Measurements from ENCODE around the gene NUDT14.

Gene NUDT14

DNA sequence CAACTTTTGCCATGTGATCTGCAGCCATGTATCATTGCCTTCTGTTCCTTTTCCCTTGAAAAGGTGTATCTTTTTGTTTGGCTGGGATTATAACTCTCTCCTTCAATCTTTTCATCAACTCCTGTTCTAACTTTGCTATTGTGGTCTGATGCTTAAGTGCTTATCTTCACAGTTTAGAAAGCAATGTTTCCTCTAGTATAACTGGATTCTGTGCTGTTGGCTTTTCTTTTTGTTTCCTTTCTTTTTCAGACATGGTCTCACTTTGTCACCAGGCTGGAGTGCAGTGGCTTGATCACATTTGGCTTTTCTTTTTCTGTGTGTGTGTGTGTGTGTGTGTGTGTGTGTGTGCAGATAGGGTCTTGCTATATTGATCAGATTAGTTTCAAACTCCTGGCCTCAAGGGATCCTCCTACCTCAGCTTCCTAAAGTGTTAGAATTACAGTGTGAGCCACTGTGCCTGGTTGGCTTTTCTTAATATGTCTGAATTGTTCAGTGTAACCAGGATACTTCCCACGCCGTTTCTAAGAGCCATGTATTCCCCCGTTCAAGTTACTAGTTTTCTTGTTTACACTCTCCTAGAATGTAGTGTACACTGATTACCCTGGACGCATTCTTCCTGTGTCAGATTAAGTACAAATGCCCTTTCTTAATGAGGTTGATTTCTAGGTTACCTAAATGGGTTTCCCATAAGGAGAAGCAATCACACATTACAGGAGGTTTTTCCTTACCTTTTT is 48.0 kb downstream of the NUDT14 start:
- DNase-seq (ENCODE audit: low read depth) = no peak

DNA sequence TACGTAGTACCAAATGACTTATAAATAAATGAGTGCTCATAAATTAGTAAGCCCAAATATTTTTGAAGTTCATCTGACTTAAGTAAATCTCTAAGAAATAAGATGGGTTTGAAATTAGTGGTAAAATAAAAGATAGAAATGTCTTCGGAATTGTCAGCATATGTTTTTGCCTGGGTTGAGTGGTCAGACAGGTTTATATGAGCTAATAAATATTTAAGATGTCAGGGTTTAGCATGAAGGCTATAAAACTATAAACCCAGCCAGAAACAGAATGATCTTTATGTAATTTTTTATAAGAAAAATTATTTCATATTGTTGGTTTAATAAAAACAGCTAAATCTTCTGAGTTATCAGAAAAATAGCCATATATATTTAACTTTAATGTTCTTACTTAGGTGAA is 49.9 kb downstream of the NUDT14 start:
- DNase-seq (ENCODE audit: low read depth) = no peak

DNA sequence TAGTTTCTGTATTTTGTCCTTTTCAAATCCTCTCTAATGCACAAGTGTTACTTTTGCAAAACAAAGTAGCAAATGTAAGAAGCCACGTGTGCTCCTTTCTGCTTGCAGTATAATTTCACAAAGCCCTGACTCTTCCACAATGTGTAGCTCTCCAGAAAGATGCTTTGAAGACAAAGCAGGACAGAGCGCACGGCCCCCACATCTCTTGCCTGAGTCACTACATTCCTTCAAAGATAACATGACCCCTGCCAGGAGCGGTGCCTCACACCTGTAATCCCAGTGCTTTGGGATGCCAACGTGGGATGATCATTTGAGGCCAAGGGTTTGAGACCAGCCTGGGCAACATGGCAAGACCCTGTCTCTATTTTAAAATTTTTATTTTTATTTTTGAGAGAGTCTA is 53.1 kb downstream of the NUDT14 start:
- DNase-seq (ENCODE audit: low read depth) = no peak

DNA sequence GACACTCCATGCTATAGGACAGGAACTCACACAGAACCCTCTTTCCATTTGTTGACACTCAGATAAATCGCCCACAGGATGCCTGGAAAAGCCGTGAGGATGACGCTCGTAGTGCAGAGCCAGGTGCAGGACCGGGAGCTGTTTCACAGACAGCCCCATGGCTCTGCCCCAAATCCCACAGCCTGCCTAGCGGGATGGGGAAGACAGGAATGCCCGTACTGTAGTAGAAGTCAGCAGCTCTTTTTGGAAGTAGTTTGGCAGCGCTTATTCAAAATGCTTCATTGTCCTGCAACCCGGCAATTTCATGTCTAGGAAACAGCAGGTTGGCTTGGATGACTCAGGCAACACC is 54.2 kb downstream of the NUDT14 start:
- DNase-seq (ENCODE audit: low read depth) = no peak

DNA sequence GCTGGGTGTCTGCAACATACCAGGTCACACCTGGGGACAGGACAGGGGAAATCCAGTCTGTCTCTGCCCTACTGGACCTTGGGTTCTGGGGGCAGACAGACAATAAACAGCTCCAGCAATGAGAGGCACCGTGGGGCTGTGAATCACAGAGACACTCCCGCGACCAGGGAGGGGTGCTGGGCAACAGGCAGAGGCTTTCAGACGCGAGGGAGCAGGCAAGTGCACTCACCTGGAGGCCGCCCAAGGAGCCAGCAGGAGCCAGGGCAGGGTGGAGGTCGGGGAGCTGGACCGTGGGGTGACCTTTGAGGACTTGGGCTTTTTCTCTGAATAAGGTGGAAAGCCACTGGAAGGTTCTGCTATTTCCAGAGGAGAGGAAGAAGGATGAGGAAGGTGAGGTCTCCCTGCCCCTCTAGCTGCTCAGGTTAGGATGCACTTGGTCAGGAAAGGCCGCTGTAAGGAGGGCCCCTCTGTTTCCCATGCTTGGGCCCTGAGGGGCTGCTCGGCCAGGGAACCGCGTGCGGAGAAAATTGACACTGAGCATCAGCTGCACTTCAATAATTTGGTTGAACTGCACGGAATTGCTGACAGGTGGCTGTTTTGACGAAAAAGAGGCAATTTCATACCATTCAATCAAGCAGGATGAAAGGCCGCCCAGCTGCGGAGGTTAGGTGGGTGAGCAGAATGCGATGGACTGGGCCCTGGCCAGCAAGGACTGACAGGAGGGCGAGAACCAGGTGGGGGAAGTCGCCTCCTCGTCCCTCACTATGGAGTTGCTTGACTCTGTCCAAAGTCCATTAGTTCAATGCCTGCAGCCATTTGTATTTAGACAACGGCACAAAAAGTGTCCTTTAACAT is 54.8 kb downstream of the NUDT14 start:
- DNase-seq (ENCODE audit: low read depth) = no peak

DNA sequence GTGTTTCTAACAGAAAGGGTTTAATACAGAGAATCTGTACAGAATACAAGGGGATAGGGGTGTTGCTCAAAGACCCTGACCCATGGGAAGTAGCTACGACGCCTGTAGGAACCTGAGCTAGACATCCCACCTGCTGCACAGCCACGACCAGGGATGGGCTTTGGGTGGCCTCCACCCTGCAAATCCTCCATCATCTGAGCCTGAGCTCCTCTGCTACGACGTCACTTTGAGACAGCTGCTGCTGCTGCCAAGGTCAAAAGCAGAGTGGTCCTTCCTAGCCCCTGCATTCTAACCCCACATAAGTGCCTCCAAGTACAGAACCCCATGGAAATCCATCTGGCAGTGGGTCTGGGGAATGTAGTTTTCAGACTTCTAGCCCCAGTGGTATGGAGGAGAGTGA is 56.3 kb downstream of the NUDT14 start:
- DNase-seq (ENCODE audit: low read depth) = no peak

DNA sequence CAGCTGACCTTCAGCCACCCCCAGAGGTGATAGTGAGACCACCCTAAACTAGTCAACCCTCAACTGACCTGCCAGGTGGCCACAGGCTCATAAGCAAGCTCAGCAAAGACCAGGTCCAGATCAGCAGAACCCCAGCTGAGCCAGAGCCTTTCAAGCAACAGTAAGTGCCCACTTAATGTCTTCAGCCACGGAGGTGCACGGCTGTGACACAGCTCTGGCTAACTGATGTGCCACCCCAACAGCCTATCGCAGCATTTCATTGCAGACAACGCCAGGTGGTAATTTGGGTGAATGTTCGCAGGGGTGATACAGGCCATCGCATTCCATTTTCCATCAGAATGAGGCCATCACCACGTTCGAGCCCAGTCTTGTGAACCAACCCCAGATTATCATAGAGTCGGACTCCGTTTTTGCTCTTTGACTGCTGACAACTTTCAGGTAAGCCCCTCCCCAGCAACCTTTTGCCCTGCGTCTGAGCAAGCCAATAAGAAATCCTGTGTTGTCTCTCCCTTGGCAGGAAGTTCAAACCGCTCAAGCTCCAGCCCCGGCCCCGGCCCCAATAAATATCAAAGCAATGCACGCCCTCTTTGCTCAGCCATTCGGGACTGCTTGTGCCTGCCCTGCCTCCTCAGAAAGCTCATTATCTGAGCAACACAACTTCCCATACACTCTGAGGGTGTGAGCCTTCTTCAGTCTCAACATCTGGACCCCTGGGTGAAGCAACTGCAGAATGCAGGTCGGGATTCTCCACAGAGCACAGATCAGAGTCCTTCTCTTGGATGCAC is 56.9 kb downstream of the NUDT14 start:
- DNase-seq (ENCODE audit: low read depth) = no peak

DNA sequence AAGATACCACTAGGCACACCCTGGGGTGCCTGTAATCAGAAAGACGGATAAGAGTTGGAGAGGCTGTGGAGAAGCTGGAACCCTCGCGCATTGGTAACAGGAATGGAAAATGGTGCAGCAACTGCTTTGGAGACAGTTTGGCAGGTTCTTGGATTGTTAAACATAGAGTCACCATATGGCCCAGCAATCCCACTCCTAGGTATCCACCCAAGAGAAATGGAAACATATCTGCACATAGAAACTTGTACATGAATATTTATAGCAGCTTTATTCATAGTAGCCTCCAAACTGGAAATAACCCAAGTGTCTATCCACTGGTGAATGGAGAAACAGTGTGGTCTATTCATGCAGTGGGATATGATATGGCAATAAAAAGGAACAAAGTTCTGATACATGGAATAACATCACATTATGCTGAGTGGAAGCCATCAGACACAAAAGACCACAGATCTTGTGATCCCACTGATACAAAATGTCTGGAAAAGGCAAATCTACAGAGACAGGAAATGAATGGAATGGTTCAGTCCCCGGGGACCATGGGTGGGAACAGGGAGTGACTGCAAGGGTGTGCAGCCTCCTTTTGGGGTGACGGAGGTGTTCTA is 57.9 kb downstream of the NUDT14 start:
- DNase-seq (ENCODE audit: low read depth) = no peak
